K562 (cell line): Measurements from ENCODE around the gene COL15A1. TPM values are rescaled to one million over a fixed set of nuclear protein-coding genes. Genes with fewer than 3 reads are reported as not detected.

ENCODE experiments used
- E2F6 ChIP-seq, 2 experiments: IDR thresholded peaks; 2 replicates each; pipeline ENCODE4 v1.6.1; 2011; ENCODE audit warnings: borderline replicate concordance in 1 of 2, control low read depth in 1 of 2, low read depth in 1 of 2, low read length in 1 of 2, mild to moderate bottlenecking in 1 of 2, mixed read lengths in 1 of 2, moderate library complexity in 1 of 2; ENCODE audit not compliant: insufficient read depth in 1 of 2, insufficient read length in 1 of 2, poor library complexity in 1 of 2, severe bottlenecking in 1 of 2; ENCODE audit errors: extremely low read depth in 1 of 2
- ETV1 ChIP-seq: fragments of 450-650 bp; conservative IDR thresholded peaks from 2 replicates; pipeline ENCODE4 v1.6.1; 2016; ENCODE audit warnings: missing genetic modification characterization, control low read depth, low read depth, missing compliant biosample characterization
- GTF2E2 ChIP-seq: fragments of 200-800 bp; sonication (Bioruptor generic); IDR thresholded peaks from 2 replicates; pipeline ENCODE4 v1.6.1; 2016; ENCODE audit warnings: missing genetic modification characterization, missing compliant biosample characterization
- JUN ChIP-seq, 2 experiments: sonication (generic) in 1 of 2; formaldehyde crosslinking in 1 of 2; IDR thresholded peaks; 2 replicates each; pipeline versions ENCODE4 v1.6.1 to v1.8.0; 2012 to 2022; ENCODE audit warnings: borderline replicate concordance in 2 of 2, mild to moderate bottlenecking in 2 of 2, improper control_type of control experiment in 1 of 2, low read depth in 1 of 2, low read length in 1 of 2, missing genetic modification reagents in 1 of 2
- MNT ChIP-seq, 2 experiments: fragments of 450-650 bp; conservative IDR thresholded peaks; 2 replicates each; pipeline ENCODE4 v1.6.1; 2017; ENCODE audit warnings: mild to moderate bottlenecking in 2 of 2, moderate library complexity in 2 of 2
- PURB ChIP-seq: sonication (generic); formaldehyde crosslinking; IDR thresholded peaks from 2 replicates; pipeline ENCODE4 v1.9.0; 2021; ENCODE audit warnings: low read depth, mild to moderate bottlenecking, missing genetic modification reagents
- SAFB2 ChIP-seq: fragments of 200-400 bp; formaldehyde crosslinking; IDR thresholded peaks from 2 replicates; pipeline ENCODE4 v1.6.1; 2018; ENCODE audit warnings: borderline replicate concordance, low read length, low read depth, moderate library complexity; ENCODE audit not compliant: severe bottlenecking
- SMAD1 ChIP-seq: fragments of 150-350 bp; IDR thresholded peaks from 2 replicates; pipeline ENCODE4 v1.6.1; 2014; ENCODE audit warnings: low read length, low read depth; ENCODE audit not compliant: partially characterized antibody
- SMAD4 ChIP-seq: fragments of 250-450 bp; sonication (Bioruptor Pico); conservative IDR thresholded peaks from 2 replicates; pipeline ENCODE4 v1.8.0; 2021; ENCODE audit warnings: inconsistent platforms, mild to moderate bottlenecking, moderate library complexity
- TCF3 ChIP-seq: sonication (generic); formaldehyde crosslinking; IDR thresholded peaks from 2 replicates; pipeline ENCODE4 v1.4.0; 2020; ENCODE audit warnings: mild to moderate bottlenecking, missing genetic modification reagents
- TRIM25 ChIP-seq: fragments of 450-650 bp; IDR thresholded peaks from 2 replicates; pipeline ENCODE4 v1.7.0; 2016; ENCODE audit warnings: borderline replicate concordance
- TSC22D4 ChIP-seq: fragments of 450-650 bp; IDR thresholded peaks from 2 replicates; pipeline ENCODE4 v1.6.1; 2016; ENCODE audit warnings: missing genetic modification characterization, missing biosample characterization, control low read depth
- ZNF165 ChIP-seq: fragments of 250-450 bp; sonication (Bioruptor Pico); IDR thresholded peaks from 2 replicates; pipeline ENCODE4 v1.4.0; 2020; ENCODE audit warnings: borderline replicate concordance
- ZNF212 ChIP-seq: fragments of 450-650 bp; formaldehyde crosslinking; IDR thresholded peaks from 2 replicates; pipeline ENCODE4 v1.4.0; 2020; ENCODE audit warnings: mild to moderate bottlenecking
- ZNF24 ChIP-seq: fragments of 450-650 bp; IDR thresholded peaks from 2 replicates; pipeline ENCODE4 v1.6.1; 2016
- ZNF507 ChIP-seq: conservative IDR thresholded peaks from 2 replicates; pipeline ENCODE4 v1.6.1; 2017; ENCODE audit warnings: missing genetic modification characterization, missing compliant biosample characterization
- ZNF609 ChIP-seq: sonication (generic); formaldehyde crosslinking; IDR thresholded peaks from 2 replicates; pipeline ENCODE4 v1.8.1; 2023; ENCODE audit warnings: missing genetic modification reagents, mild to moderate bottlenecking, borderline replicate concordance
- polyA plus RNA-seq, 8 experiments: library from polyadenylated mRNA; depleted of rRNA in 4 of 8; stranded (reverse) in 5 of 8; unstranded in 3 of 8; fragments of >200 nt; fragmentation: Nextera tagmentation in 2 of 8; fragmentation: Illumina TruSeq in 1 of 8; extraction: Ambion mirVana in 2 of 8; extraction: Trizol in 1 of 8; gene quantifications; 2 replicates each; pipeline versions ENCODE4 v1.2.1 to v1.2.3, GENCODE V29; 2011 to 2014; ENCODE audit warnings: inconsistent platforms in 1 of 8, missing spikeins in 1 of 8
- total RNA-seq, 7 experiments: library from RNA; depleted of rRNA in 6 of 7; stranded (reverse); fragments of >200 nt in 6 of 7; fragmentation: Illumina TruSeq in 2 of 7; extraction: Trizol in 2 of 7; gene quantifications; 2 replicates each; pipeline versions ENCODE4 v1.2.1 to v1.2.3, GENCODE V29; 2011 to 2021; ENCODE audit warnings: low replicate concordance in 1 of 7

The COL15A1 gene
- total and polyA plus RNA-seq, 9 of the 15 experiments (the other 6 are each of a cell fraction or from before 2014, with no cell fraction given) = 0.46 to 5.1 (median 2.6) TPM

- no peak for TF ChIP-seq TSC22D4 (tag)
- peak in 1 of 2 experiments; percentile 67; a peak in 3 of 4 replicates for TF ChIP-seq MNT (conservative IDR thresholded peaks at IDR 0.05)
- no peak for TF ChIP-seq ZNF507
- TF ChIP-seq ETV1 = peak; percentile 24; the same call in 1 of the 2 replicates
- TF ChIP-seq SMAD4 (CRISPR knock-in tag) = peak; percentile 71; the same call in 1 of the 2 replicates
- no peak for TF ChIP-seq PURB (CRISPR knock-in tag)
- 0 out of 2 replicates have a peak, but pooled peaks have one; percentile 42 for TF ChIP-seq ZNF24
- no peak for TF ChIP-seq GTF2E2 (tag)
- no peak for TF ChIP-seq TRIM25
- TF ChIP-seq SMAD1 = no peak
- TF ChIP-seq JUN (IDR thresholded peaks at IDR 0.05; ENCODE audit: borderline replicate concordance, low read depth, low read length) = peak; percentile 62; the same call in 1 of the 2 replicates
- no peak for TF ChIP-seq JUN (CRISPR knock-in tag; IDR thresholded peaks at IDR 0.05; ENCODE audit: borderline replicate concordance)
- TF ChIP-seq ZNF609 (CRISPR knock-in tag) = no peak
- no peak for TF ChIP-seq ZNF212 (CRISPR knock-in tag)
- TF ChIP-seq E2F6 (IDR thresholded peaks at IDR 0.05; ENCODE audit: borderline replicate concordance in 1 of 2, extremely low read depth in 1 of 2, insufficient read depth in 1 of 2, insufficient read length in 1 of 2, low read depth in 1 of 2, low read length in 1 of 2, poor library complexity in 1 of 2, severe bottlenecking in 1 of 2) = peak in 1 of 2 experiments; percentile 53
- TF ChIP-seq SAFB2 = no peak
- TF ChIP-seq ZNF165 (CRISPR knock-in tag) = no peak
- peak; percentile 82 for TF ChIP-seq TCF3 (CRISPR knock-in tag)
Measured at GRCh38 chr9:99075246-99075912, 131.7 kb downstream of the COL15A1 start (continued).
